GM19372 (cell line): ENCODE measurements around the gene MPO.

ENCODE experiments used
- ATAC-seq: cut with Tn5 transposase; IDR thresholded peaks from one replicate; pipeline ENCODE4 v1.9.1; 2021; ENCODE audit warnings: mild to moderate bottlenecking, low read depth, moderate library complexity; ENCODE audit not compliant: unreplicated experiment

Gene MPO

DNA sequence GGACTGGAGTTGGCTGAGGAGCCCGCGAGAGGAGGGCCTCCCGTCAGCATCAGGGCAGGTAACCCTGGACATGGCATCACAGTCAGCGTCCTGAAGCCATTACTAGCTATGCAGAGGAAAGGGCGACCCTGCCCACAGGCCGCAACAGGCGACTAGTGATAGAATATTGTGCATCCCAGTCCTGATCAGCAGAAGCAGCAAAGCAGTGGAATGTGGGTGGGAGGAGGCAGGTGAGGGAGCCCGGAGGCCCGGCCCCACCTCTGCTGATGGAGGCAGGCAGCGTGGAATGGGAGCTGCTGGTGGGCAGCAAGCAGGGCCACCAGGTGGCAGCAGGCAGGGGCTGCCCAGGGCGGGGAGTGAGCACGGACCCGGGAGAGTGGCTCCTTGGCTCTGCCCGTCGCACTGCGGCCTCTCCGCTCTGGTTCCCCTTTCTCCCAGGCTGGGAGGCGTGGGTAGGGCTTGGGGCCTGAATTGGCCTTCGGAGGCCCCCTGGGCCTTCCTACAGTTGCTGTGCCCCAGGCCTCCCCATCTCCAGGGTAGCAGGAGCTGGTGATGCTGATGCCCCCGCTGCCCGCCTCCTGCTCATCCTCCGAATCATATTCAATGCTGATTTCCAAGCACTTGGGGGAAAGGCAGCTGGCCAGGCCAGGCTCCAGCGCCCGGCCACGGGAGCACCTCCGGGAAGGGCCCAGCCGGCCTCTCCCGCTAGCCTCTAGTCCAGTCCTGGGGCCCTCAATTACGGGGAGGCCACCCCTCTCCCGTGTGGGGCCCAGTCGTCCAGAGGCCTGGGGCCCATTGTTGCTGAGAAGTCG is 27.6 kb upstream of the MPO start:
- ATAC-seq, result no peak

- ATAC-seq, result no peak
These were observed 26.9 kb upstream of the MPO start for GRCh38 chr17:58307468-58308172.

DNA sequence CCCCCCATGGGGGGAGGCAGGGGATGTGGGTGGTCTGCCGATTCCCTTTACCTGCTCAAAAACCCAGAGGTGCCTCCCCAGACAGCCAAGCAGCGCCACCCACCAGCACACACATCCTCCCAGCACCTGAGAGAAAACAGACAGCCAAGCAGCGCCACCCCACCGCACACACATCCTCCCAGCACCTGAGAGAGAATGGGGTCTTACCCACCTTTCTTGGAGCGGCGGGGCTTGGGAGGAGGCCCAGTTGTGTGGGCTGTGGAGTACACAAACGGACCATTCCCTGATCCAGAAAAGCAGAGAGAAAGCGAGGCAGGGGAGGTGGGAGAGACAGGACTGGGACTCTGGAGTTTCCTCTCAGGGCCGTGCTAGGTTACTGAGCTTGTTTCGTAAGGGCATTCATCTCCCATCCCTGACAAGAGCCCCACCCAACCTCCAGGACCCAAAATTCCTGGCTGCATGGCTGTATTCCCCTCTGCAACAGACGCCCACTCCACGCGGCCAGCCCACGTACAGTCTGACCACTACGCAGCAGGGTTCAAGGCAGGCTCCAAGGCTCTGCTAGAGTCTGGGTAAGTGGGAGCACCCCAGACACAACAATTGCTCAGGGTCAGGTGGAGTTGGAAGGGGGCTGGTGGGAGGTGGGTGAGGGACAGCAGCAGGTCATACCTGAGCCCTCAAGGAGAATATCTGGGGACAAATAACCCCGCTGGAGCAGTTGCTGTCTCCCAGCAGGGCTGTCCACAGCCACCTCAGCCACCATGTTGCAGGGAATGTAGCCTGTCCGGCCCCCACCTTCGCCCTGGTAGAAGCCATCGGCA is 25.6 kb upstream of the MPO start:
- ATAC-seq, result no peak

- ATAC-seq, result no peak
These were observed 24.9 kb upstream of the MPO start for GRCh38 chr17:58305626-58306025.

DNA sequence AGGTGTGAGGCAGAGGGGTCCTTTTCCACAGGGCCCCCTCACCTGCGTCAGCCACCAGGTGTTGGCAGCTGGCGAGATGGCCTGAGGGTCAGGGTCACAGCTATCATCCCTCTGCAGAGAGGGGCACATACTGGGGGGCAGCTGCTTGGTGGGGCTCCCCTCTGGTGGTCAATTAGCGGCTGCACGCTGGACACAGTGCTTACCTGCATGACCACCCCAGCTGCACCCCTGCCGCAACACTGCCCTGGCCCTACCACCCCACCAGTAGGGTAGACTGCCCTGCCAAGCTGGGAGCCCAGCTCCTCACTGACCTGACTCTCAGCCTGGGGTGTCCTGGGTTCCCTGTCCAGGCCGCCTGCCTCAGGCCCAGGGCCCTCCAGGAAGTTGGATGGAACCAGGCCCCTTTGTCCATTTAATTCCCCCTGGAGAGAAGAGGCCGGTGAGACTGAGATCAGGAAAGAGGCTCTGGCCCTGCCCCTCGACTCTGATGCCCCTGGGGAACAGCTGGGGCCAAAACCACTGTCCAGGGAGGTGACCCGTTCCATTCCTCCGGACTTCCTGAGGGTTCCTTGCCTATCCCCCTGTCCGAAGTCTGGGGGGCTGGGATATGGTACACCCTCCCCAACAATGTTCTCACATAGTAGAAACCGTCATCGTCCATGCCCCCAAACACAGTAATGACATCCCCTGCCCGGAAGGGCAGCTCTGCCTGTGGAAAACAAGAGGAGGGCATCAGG is 24.2 kb upstream of the MPO start:
- no peak for ATAC-seq

DNA sequence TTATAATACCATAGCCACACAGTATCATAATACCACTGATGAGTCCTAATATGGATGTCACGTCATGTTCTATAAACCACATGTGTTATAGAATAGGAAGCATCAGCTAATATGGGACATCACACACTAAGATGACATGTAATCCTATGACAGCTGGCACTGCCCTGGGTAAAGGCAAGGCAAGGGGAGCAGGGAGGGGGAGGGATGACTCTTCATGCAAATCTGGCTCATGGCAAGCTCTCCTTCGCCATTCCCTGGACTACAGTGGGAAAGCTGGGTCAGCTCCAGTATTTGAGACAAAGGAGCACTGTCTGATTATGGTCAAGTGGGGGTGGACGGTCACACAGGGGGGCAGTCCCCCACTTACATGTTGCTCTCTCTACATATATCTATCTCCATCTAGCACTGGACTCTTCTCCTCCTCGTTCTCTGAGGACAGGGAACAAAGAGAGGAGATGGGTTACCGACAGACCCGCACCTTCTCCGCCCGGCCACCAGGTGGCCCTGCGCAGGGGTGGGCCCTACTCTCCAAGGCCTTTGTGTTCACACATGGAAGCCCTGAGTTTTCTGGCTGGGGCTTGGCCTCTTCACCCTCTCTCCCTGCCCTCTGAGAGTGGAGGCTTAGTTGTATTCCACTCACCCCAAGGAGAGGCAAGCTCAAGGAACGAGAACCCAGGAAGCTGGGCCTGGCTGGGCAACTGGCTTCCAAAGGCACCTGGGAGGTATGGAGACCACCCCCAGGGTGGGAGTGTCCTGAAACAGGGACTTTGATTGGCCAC is 23.4 kb upstream of the MPO start:
- ATAC-seq, result no peak

GRCh38 chr17:58302919-58303585 is 22.3 kb upstream of the MPO start:
- no peak for ATAC-seq

DNA sequence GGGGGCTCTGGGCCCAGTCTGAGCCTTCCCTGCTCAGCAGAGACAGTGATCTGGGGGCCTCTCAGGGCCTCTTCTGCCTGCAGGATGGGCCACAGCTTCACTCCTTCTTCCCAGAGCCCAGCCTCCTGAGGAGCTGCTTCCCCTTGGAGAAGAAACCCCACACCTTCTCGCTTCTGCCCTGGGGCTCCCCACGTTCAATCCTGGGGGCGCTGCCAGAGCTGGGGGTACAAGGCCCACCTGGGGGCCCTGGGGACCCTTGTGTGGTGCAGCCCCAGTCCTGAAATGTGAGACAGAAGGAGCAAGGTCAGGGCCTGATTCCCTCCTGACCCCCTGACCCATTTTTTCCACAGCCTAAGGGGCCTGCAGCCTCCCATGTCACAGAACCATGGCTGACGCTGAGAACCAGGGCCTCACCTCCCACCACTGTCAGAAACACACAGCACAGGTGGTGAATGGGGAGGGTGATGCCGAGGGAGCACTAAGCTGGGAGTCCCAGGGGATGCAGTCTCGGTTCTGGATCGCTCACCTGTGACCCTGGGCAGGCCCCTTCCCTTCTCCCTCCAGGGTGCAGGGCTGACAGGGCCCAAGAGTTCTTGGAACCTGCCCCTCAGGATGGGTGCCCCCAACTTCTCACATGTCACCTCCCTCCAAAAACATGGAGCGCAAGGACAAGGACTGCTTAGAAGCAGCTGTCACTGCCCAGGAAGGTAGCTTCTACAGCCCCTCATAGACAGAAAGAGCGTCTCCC is 21.6 kb upstream of the MPO start:
- ATAC-seq, result no peak

GRCh38 chr17:58301504-58302150 is 20.9 kb upstream of the MPO start:
- no peak for ATAC-seq

DNA sequence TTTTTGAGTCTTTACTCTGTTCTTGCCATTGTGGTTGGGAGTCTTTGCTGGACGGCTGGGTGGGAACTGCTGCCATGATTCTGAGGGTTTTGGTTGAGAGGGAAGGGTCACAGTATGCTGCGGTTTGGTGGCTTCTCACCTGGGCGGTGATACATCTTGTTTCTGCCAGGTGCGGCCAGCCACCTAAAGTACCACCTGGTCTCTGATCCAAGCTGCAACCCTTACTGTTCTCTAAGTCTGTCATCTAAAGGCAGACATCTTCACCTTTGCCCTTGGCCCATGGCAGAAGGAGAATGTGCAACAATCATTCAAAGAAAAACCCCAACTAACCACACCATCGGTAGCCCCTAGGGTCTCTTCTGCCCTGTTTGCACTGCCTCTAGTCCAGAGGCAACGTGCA is 19.6 kb upstream of the MPO start:
- no peak for ATAC-seq

DNA sequence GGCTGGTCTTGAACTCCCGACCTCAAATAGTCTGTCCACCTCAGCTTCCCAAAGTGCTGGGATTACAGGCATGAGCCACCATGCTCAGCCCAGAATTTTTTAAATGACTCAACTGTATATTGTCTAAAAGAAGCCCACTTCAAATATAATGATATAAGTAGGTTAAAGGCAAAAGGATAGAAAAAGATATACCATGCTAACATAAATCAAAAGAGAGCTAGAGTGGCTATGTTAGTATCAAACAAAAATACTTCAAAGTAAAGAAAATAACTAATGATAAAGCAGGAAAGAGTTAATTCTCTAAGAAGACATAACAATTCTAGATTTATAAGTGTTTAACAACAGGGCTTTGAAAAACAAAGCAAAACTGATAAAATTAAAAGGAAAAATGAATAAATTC is 13.3 kb upstream of the MPO start:
- ATAC-seq, result no peak

DNA sequence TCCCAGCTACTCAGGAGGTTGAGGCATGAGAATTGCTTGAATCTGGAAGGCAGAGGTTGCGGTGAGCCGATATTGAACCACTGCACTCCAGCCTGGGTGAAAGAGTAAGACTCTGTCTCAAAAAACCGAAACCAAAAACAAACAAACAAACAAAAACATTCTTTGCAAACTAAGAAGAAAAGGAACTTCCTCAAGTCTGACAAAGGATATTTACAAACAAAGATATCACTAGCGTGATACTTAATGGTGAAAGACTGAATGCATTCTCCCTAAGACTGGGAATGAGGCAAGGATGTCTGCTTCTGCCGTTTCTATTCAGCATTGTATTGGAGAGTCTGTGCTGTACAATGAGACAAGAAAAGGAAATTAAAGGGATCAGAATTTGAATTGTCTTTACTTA is 10.5 kb upstream of the MPO start:
- ATAC-seq, result no peak

- no peak for ATAC-seq
These were observed 9.1 kb upstream of the MPO start for GRCh38 chr17:58289869-58290268.

- ATAC-seq, result no peak
These were observed 4.7 kb upstream of the MPO start for GRCh38 chr17:58285422-58285810.

GRCh38 chr17:58284613-58285421 is 4.1 kb upstream of the MPO start:
- no peak for ATAC-seq

DNA sequence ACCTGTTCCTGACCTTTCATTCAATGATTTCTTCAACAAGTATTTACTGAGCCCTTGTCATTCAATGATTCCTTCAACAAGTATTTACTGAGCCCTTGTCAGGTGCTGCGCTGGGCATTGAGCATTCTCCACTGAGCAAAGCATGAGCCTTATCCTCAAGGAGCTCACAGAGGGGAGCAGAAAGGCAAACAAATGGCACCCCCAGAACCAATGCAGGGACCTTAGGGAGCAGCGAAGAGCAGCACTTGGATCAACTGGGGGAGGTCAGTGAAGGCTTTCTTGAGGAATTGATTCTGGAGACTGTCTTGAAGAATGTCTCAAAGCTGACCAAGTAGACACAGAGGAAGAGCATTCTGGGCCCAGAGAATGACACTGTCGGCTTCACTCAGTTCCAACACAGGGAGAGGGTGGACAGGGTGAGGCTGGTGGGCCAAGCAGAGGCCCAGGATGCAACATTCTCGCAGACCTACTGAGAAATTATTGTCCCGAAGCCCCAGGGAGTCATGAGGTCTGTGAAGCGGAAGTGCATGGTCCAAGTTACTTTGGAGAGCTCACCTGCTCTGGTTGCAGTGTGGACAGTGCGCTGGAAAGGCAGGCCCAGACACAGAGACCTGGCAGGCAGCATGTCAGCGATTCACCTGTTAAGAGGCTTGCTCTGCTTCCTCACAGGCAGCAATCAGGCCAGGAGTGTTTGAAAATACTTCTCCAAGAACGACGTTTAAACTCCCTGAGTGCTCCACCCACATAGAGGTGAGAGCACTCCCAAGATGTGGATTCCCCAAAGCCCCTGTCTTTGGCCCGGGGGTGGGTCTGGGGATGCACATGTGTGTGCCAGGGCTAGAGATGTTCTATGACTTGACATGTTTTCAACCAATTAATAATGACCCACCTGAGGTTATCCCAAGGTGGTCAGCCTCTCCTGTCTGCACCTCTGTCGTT is 3.2 kb upstream of the MPO start:
- ATAC-seq, result no peak
